ENCODE results near the gene MAP3K8. TPM values are rescaled to one million over a fixed set of nuclear protein-coding genes. Genes with fewer than 3 reads are reported as not detected.
"Not testable (repeated sequence)": the region's sequence is repeated elsewhere in the genome, so short reads cannot be mapped to it uniquely, and the experiment has no call there.

The MAP3K8 gene
- total and polyA plus RNA-seq, 9 of the 15 experiments (the other 6 are each of a cell fraction or from before 2014, with no cell fraction given), result 6.9 to 23.6 (median 13.6) TPM

DNA sequence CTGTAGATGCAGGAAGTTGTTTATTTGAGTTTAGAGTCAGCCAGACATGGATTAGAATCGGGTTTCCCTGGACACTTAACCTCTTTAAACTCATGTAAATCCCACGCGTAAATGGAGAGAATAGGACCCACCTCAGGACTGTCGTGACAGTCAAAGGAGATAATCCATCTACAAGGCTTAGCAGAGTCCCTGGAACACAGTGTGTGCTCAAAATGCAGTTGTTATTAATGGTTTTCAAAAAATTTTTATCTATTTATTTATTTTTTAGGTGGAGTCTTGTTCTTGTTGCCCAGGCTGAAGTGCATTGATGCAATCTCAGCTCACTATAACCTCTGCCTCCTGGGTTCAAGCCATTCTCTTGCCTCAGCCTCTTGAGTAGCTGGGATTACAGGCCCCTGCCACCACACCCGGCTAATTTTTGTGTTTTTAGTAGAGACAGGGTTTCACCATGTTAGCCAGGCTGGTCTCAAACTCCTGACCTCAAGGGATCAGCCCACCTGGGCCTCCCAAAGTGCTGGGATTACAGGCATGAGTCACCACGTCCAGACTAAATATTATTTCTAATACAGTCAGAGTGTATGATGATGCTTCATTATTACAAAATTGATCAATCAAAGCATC lies 10.2 kb upstream of the MAP3K8 start:
- not testable (repeated sequence) for H4K20me1 ChIP-seq (replicated peaks; ENCODE audit: control insufficient read depth, insufficient read depth, low read length)

More for the DNA sequence above, 10.2 kb upstream of the MAP3K8 start:
- TF ChIP-seq FOSL1 (tag; conservative IDR thresholded peaks at IDR 0.05), result peak; percentile 14; the same call in 1 of the 2 replicates
- TF ChIP-seq, protein P1, sequence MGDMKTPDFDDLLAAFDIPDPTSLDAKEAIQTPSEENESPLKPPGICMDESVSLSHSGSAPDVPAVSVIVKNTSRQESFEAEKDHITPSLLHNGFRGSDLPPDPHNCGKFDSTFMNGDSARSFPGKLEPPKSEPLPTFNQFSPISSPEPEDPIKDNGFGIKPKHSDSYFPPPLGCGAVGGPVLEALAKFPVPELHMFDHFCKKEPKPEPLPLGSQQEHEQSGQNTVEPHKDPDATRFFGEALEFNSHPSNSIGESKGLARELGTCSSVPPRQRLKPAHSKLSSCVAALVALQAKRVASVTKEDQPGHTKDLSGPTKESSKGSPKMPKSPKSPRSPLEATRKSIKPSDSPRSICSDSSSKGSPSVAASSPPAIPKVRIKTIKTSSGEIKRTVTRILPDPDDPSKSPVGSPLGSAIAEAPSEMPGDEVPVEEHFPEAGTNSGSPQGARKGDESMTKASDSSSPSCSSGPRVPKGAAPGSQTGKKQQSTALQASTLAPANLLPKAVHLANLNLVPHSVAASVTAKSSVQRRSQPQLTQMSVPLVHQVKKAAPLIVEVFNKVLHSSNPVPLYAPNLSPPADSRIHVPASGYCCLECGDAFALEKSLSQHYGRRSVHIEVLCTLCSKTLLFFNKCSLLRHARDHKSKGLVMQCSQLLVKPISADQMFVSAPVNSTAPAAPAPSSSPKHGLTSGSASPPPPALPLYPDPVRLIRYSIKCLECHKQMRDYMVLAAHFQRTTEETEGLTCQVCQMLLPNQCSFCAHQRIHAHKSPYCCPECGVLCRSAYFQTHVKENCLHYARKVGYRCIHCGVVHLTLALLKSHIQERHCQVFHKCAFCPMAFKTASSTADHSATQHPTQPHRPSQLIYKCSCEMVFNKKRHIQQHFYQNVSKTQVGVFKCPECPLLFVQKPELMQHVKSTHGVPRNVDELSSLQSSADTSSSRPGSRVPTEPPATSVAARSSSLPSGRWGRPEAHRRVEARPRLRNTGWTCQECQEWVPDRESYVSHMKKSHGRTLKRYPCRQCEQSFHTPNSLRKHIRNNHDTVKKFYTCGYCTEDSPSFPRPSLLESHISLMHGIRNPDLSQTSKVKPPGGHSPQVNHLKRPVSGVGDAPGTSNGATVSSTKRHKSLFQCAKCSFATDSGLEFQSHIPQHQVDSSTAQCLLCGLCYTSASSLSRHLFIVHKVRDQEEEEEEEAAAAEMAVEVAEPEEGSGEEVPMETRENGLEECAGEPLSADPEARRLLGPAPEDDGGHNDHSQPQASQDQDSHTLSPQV (IDR thresholded peaks at IDR 0.05), result 0 out of 2 replicates have a peak, but pooled peaks have one; percentile 4
- TF ChIP-seq, protein P2, sequence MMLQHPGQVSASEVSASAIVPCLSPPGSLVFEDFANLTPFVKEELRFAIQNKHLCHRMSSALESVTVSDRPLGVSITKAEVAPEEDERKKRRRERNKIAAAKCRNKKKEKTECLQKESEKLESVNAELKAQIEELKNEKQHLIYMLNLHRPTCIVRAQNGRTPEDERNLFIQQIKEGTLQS (IDR thresholded peaks at IDR 0.05), result peak; percentile 52
- TF ChIP-seq, protein P2 (CRISPR knock-in tag; conservative IDR thresholded peaks at IDR 0.05), result not testable (repeated sequence)
- FAIRE-seq; H3K27ac ChIP-seq (ENCODE audit: extremely low read depth, low read depth, low read length); ATAC-seq; BruUV-seq (replicated peaks); intact Hi-C loops (cut with micrococcal nuclease); H3K4me3 ChIP-seq; H3K36me3 ChIP-seq (ENCODE audit: control insufficient read depth, insufficient read depth, low read length); H3K27me3 ChIP-seq (ENCODE audit: control insufficient read depth in 2 of 2, insufficient read depth in 2 of 2, low read length in 2 of 2); in situ Hi-C loops (cut with MboI); H3K9me3 ChIP-seq (replicated peaks; ENCODE audit: control insufficient read depth, insufficient read depth, low read depth, low read length); H3K9me1 ChIP-seq (ENCODE audit: control insufficient read depth, insufficient read depth, low read length); DNase-seq (ENCODE audit: extremely low read depth in 1 of 4, low spot score in 3 of 4); CTCF ChIA-PET (ENCODE audit: low intra/inter-chr PET ratio); H3K79me2 ChIP-seq (ENCODE audit: control insufficient read depth, insufficient read depth, low read length): not testable (repeated sequence)
- Histone ChIP-seq H3K9ac (ENCODE audit: insufficient read depth in 1 of 2, low read depth in 2 of 2, low read length in 2 of 2) (peak overlapping the region in 1 of 2 experiments; percentile 70; a peak in 1 of 4 replicates), H3K4me1 (replicated peaks in 1 of 2; ENCODE audit: control insufficient read depth in 2 of 2, insufficient read depth in 2 of 2, low read length in 2 of 2) (peaks cover 11 to 37% of the 10 kb centered on the region in 2 experiments; a peak in 4 of 5 replicates), H2AFZ (ENCODE audit: low read depth, low read length) (peak overlapping the region; percentile 89), H3K4me2 (ENCODE audit: insufficient read depth, low read length) (peak overlapping the region; percentile 6; the same call in 1 of the 2 replicates)
- POLR2A ChIA-PET, result interaction anchor here (2.0 to 4.4 kb wide), 2 partner anchors 10 to 14 kb away, joined by 5 to 19 read pairs; partner anchors contain the start of gene MAP3K8
- 34% methylated on average over 6 of the region's 6 CpGs for WGBS (ENCODE audit: insufficient coverage, low coverage, missing lambda C conversion rate)
